HG03378 (cell line): Measurements from ENCODE around the gene CRK.

Experiments
- ATAC-seq: cut with Tn5 transposase; IDR thresholded peaks from one replicate; pipeline ENCODE4 v1.9.1; 2021; ENCODE audit warnings: mild to moderate bottlenecking, moderate library complexity; ENCODE audit not compliant: unreplicated experiment

Gene CRK

DNA sequence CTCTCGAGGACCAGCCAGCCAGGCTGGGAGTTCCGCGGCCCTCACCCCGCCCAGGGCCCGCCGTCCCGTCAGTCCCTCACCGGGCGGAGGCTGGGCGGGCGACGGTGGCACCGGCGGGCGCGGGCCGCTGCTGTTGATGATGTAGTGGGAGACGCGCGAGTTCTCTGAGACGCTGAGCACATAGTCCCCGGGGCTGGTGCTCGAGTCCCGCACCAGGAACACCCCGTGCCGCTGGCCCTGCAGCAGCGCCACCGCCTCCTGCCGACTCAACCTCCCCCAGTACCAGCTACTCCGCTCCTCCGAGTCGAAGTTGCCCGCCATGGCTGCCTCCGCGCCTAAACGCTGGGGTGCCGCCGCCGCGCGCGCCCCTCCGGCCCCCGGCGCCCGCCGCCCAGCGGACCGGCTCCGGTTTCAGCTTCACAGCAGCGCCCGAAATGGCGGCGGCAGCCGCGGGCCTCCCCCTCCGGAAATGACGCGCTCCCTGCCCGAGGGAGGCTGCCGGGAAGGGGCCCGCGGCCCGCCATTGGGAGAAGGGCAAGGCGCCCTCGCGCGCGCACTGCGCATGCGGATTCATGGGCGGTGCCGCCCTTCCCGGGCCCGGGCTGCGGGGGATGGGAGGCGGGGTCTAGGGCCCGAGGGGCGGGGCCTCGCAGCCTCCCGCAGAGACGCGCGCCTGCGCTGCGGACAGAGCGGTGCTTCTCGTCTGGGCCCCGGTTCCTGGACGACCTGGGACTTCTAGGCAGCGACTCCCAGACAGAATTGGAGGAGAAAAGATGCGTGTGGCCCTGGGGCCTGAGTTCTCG, at the start of gene CRK:
TSS of gene CRK (minus strand) at position 436 of the 803 bp plus-strand sequence. CDS start at position 321, 115 bp downstream.
- ATAC-seq, result peak; percentile 57

- no peak for ATAC-seq
Measured at GRCh38 chr17:1505586-1505985, 49.6 kb upstream of the CRK start.

GRCh38 chr17:1504866-1505265, 48.8 kb upstream of the CRK start:
- ATAC-seq, result no peak

GRCh38 chr17:1503699-1504098, 47.7 kb upstream of the CRK start:
- ATAC-seq, result no peak

DNA sequence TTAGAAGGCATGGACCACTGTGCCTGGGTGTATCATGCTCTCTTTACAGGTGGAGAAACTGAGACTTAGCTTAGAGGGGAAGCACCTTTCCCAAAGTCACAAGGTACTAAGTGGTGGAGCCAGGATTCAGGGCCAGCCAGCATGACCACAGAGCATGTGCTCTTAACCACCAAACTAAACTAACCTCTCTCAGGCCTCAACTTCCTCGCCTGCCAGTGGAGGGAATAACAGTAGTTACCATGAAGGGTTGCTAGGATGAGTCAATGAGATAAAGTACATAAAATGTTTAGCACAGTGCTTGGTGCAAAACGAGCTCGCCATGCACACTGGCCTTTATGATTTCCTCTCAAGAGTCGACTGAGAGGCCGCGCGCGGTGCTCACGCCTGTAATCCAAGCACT, 42.8 kb upstream of the CRK start:
- ATAC-seq, result no peak

GRCh38 chr17:1498233-1498632, 42.2 kb upstream of the CRK start:
- no peak for ATAC-seq

GRCh38 chr17:1497831-1498230, 41.8 kb upstream of the CRK start:
- ATAC-seq, result no peak

GRCh38 chr17:1496869-1497268, 40.8 kb upstream of the CRK start:
- no peak for ATAC-seq

GRCh38 chr17:1495265-1495989, 39.4 kb upstream of the CRK start:
- ATAC-seq, result no peak

DNA sequence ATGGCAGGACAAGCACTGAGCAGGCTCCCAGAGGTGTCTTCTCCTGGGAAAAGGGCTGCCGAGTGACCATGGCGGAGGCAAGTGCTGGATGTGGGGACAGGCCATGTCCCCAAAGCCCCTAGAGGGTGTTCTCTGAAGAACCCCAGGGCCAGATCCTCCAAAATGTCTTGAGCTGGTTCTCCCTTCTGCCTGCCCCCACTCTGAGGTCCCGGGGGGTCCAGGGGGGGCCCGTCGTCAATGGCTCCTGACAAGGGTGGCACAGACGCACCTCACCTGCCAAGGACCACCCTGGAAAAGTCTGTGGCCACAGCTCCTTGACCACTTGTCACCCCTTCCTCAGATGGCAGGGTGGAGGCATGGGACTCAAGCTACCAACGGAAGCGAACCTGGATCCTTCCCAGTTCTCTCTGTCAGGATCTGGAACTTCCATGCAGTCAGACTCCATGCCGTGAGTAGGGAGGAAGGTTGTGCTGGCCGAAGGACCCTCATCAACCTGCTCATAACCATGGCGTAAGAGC, 38.8 kb upstream of the CRK start:
- ATAC-seq, result no peak

DNA sequence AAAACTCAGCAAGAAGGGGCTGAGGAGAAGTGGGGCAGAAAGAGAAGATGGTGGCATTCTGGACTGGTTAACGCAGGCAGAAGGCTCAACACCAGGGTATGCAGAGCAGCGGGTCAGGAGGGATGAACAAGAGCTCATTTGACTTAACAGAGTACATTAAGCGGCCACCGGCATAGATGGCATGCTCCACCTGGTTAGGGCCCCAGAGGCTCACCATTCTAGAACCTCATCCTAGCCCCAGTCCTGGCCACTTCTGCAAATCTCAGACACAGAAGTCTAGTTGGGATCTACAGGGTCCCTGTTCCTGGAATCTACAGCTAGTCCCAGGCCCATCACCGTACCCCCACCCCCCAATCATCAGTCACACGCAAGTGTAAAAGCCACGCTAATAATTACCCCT, 38.2 kb upstream of the CRK start:
- no peak for ATAC-seq

- no peak for ATAC-seq
Measured at GRCh38 chr17:1493291-1493980, 37.4 kb upstream of the CRK start.

- no peak for ATAC-seq
Measured at GRCh38 chr17:1492249-1493206, 36.5 kb upstream of the CRK start, which contains the start of gene MYO1C. MYO1C (minus strand) TSS chr17:1492686; CDS start chr17:1492487, 199 bp downstream.

DNA sequence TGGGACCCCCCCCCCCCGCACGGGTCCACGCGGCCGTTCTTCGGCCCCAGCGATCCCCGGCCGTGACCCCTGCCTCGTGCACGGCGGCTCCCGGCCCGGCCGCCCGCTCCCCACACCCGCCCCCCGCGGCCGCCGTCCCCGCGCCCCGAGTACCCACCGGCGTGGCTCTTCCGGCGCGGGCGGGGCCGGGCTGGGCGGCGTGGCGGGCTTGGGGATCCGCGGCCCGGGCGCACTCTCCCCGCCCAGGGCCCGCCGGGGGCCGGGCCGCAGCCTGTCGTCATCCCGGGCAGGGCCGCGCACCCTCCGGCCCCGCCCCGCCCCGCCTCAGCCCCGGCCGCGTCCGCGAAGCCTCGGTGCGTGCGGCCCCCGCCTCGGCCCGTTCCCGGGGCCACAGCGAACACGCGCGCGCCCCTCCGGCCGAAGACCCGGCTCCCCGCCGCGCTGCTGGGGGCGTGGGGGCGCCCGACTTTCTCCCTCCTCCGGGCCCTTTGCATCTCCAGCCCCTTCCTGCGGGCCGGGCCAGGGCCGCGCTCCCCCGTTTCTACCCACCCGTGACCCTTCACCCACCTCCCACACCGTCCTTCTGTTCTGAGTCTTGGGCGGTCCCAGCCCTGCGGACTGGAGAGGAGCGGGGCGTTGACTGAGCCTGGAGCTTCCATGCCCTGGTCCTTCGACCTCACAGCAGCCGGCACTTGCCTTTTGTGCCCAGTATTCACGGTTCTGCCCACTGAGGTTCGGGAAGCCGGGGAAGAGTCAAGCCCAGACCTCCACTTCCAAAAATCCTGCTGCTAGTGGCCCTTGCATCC, 35.6 kb upstream of the CRK start:
- ATAC-seq, result no peak

- no peak for ATAC-seq
Measured at GRCh38 chr17:1490643-1491442, 34.8 kb upstream of the CRK start.

- no peak for ATAC-seq
Measured at GRCh38 chr17:1488826-1489270, 32.8 kb upstream of the CRK start.

DNA sequence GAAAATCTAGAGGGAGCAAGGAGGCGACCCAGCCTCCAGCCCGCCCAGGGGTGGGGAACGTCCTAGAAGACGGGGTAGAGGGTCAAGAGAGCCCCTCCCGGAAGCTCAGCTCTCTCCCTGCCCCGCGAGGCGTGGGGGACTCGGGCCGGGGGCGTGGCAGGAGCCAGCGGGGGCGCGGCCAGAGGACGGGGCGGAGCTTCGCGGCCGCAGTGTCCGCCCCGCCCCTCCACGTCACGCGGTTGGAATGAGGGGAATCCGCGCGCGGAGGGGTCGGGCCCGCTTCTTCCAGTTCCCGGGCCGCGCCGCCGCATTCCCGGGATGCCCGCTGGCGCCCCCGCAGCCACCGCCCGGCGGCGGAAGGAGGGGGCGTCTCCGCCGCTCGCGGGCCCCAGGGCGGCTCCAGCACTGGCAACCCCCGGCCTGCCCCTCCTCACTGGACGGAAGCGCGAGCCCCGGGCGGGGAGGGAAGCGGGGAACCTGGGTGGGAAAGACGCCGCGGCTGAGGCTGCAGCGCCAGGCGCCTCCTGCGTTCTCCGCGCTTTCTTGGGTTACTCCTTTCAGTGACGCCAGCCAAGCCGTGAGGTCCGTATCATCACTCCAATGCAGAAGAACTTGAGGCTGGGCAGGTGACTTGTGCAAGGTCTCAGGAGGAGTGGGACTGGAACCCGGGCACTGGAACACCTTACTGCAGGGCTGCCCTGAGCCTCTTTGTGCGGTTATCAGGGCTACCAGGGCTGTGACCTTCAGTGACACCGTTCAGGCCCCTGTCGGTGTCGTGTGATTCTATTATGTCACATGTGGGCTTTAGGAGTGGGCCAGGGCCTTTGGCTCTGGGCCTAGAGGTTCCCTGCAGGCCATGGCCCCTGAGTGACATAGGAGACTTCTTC, 32.1 kb upstream of the CRK start:
- no peak for ATAC-seq
